ENCODE results near the gene ZKSCAN3.

DNA sequence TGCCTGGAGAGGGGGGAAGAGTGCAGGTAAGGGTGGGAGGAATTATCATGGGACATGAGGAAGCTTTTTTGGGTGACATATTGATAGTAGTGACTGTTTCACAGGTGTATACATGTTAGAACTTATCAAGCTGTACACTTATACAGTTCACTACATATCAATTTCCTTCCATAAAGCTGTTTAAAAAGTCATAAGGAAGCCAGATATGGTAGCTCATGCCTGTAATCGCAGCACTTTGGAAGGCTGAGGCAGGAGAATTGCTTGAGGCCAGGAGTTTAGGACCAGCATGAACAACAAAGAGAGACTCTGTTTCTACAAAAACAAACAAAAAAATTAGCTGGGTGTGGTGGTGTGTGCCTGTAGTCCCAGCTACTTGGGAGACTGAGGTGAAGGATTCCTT is 28.1 kb downstream of the ZKSCAN3 start:
- TF ChIP-seq POLR2AphosphoS5 (IDR thresholded peaks at IDR 0.05; ENCODE audit: low read depth) (no peak), SPI1 (IDR thresholded peaks at IDR 0.05; ENCODE audit: borderline replicate concordance, low read depth) (no peak)
- TF ChIP-seq, protein P1, sequence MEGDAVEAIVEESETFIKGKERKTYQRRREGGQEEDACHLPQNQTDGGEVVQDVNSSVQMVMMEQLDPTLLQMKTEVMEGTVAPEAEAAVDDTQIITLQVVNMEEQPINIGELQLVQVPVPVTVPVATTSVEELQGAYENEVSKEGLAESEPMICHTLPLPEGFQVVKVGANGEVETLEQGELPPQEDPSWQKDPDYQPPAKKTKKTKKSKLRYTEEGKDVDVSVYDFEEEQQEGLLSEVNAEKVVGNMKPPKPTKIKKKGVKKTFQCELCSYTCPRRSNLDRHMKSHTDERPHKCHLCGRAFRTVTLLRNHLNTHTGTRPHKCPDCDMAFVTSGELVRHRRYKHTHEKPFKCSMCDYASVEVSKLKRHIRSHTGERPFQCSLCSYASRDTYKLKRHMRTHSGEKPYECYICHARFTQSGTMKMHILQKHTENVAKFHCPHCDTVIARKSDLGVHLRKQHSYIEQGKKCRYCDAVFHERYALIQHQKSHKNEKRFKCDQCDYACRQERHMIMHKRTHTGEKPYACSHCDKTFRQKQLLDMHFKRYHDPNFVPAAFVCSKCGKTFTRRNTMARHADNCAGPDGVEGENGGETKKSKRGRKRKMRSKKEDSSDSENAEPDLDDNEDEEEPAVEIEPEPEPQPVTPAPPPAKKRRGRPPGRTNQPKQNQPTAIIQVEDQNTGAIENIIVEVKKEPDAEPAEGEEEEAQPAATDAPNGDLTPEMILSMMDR (IDR thresholded peaks at IDR 0.05; ENCODE audit: insufficient read depth, low read length): no peak
- TF ChIP-seq, protein P2, sequence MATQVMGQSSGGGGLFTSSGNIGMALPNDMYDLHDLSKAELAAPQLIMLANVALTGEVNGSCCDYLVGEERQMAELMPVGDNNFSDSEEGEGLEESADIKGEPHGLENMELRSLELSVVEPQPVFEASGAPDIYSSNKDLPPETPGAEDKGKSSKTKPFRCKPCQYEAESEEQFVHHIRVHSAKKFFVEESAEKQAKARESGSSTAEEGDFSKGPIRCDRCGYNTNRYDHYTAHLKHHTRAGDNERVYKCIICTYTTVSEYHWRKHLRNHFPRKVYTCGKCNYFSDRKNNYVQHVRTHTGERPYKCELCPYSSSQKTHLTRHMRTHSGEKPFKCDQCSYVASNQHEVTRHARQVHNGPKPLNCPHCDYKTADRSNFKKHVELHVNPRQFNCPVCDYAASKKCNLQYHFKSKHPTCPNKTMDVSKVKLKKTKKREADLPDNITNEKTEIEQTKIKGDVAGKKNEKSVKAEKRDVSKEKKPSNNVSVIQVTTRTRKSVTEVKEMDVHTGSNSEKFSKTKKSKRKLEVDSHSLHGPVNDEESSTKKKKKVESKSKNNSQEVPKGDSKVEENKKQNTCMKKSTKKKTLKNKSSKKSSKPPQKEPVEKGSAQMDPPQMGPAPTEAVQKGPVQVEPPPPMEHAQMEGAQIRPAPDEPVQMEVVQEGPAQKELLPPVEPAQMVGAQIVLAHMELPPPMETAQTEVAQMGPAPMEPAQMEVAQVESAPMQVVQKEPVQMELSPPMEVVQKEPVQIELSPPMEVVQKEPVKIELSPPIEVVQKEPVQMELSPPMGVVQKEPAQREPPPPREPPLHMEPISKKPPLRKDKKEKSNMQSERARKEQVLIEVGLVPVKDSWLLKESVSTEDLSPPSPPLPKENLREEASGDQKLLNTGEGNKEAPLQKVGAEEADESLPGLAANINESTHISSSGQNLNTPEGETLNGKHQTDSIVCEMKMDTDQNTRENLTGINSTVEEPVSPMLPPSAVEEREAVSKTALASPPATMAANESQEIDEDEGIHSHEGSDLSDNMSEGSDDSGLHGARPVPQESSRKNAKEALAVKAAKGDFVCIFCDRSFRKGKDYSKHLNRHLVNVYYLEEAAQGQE (IDR thresholded peaks at IDR 0.05; ENCODE audit: insufficient replicate concordance, low read depth): no peak

Data from HL-60 (cell line).